GM19324 (cell line): Measurements from ENCODE around the gene ASPHD1.
"Not testable (repeated sequence)": the region's sequence is repeated elsewhere in the genome, so short reads cannot be mapped to it uniquely, and the experiment has no call there.

Experiments used
- ATAC-seq: cut with Tn5 transposase; IDR thresholded peaks from one replicate; pipeline ENCODE4 v1.9.1; 2021; ENCODE audit warnings: mild to moderate bottlenecking, moderate library complexity; ENCODE audit not compliant: unreplicated experiment, low FRiP score

The ASPHD1 gene

GRCh38 chr16:29876594-29877249, 23.6 kb upstream of the ASPHD1 start:
- no peak for ATAC-seq

DNA sequence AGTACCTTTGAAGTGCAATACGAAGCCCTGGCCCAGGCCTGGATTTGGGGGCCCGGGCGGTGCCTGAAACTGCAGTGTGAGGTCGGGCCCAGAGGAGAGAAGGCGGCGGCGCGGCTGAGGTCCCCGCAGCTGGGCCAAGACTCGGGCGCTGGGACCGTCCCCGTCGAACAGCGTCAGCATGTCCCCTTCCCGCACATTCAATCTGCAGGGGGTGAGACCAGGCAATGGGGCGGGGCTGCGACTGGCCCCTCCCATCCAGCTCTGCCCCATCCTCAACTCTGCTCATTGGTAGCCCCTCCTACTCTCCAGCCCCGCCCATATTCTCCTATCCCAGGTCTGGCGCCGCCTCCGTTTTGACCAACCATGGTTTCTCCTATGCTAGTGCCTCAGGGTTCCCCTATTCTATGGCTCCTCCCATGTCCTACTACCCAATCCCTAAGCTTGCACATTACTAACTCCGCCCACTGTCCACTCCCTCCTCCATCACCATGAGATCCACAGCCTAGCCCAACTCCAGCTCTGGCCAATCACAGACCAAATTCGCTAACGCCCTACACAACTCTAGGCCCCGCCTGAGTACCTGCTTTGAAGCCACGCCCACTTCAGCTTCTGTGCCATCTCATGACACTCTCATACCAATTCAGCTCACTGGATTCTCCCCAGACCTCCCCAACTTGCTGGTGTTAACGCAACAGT, 22.9 kb upstream of the ASPHD1 start:
- ATAC-seq: no peak

DNA sequence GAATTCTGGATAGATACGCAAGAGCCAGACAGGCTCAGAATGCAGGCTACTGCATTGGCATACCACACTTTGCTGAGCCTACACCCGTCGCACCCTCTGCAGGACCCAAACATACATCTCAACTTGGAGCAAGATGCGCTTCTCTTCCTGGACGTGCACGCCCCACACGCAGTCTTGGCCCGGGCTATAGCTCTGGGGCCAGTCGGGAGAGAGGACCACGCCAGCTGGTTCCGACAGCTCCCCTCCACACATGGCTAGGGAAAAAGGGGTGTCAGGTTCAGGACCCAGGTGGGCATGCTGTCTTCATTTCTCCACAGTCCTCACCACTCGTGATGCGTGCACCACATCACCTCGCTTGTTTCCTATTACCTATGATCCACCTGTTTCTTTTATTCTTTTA, 22.1 kb upstream of the ASPHD1 start:
- no peak for ATAC-seq

DNA sequence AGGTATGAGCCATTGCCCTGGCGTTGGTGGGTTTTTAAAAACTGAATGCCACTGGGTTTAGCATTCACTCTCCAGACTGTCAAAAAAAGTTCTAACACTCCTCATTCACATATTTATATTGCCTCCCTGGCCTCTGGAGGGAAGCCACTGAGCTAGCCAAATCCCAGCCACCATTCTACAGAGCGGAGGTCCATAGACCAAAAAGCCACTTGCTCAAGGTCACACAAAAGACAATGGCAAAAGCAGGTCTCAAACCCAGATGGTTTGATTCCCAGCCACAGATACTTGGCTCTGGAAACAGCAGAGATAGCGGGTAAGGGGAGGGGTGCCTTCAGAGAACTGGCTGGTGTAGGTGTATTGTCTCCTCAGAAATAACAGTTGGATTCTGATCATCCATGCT, 19.2 kb upstream of the ASPHD1 start:
- no peak for ATAC-seq

DNA sequence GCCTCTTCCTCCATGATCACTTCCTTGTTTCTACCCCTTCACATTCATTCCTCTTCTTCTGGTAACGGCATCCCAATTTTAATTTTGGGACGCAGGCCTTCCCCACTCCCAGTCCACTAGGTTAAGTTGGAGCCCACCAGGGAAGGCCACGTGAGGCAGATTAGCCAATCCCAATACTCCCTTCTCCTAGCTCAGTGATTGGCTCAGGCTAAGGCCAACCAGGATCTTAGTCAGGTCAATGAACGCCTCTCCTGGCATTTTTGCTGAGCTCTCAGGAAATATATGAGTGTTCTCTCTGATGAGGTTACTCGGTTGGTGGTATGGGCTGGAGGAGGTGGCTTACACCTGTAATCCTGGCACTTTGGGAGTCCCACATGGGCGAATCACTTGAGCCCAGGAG, 16.3 kb upstream of the ASPHD1 start:
- ATAC-seq: no peak

DNA sequence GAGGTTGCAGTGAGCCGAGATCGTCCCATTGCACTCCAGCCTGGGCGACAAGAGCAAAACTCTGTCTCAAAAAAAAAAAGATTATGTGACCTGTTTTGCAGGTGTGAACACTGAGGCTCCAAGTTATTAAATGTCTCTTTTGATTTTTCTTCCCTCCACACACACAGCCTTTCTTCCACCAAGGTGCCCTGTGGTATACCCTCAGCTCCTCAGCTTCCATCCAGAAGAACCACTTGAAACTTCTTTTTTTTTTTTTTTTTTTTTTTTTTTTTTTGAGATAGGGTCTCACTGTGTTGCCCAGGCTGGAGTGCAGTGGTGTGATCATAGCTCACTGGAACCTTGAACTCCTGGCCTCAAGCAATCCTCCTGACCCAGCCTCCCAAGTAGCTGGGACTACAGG, 10.9 kb upstream of the ASPHD1 start:
- not testable (repeated sequence) for ATAC-seq

GRCh38 chr16:29891525-29892457, 8.5 kb upstream of the ASPHD1 start:
- ATAC-seq: no peak

DNA sequence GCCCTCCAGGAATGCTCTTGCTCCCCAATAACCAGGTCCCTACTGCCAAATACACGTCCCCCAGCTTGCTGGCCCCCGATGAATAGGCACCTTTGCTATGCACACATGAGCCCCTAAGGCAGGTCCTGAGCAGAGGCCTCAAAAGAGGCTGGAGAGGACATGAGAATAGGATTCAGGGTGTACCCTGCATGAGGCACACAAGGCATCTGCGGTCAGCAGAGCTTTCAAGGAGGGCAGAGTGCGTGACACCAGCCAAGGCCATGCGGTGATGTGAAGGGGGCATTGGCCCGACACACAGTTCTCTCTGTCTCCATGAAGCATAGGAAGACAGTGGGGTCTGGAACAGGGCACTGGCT, 7.9 kb upstream of the ASPHD1 start:
- no peak for ATAC-seq

DNA sequence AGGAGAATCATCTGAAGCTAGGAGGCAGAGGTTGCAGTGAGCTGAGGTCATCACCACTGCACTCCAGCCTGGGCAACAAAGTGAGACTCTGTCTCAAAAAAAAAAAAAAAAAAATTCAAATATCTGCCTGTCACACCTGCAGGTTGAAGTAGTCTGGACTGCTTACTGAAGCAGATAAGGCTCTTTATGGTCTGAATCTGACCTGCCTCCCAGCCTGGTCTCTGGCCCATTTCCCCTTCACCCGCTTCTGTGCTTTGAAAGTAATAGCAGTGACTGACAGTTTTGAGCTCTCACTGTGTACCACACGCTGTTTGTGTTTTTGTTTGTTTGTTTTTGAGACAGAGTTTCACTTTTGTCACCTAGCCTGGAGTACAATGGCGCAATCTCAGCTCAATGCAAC, 6.7 kb upstream of the ASPHD1 start:
- ATAC-seq: no peak

DNA sequence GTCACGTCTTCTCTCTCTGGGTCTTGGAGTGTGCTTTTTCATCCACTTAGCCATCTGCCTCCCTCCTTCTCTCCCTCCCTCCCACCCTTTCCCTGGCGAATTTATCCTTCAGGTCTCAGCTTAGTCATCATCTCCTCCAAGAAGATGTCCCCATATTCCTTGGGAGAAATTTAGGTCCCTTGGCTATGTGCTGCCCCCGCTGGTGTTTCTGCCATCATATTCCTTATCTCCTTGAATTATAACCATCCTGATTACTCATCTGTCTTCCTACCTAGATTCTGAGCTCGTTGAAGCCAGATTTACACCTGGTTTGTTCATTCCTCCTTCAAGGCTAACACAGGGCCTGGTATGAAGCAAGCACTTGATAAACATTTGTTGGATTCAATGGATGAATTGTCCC, 5.9 kb upstream of the ASPHD1 start:
- no peak for ATAC-seq

DNA sequence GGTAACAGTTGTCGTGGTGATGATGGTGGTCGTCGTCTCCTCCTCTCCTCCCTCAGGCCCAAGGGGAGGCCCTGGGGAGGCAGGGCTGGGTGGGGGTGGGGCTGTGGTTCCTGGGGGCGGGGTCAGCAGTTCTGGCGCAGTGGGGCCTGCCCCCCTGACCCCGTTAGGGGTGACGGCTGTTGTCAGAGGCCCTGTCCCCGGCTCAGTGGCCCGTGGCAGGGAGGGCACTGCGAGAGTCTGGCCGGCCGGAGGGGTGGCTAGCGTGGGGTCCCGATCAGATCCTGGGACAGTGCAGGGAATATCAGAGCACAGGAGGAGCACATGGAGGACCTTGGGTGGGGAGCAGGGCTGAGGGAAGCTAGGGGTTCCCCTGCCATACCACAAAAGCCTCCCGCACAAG, 3.4 kb upstream of the ASPHD1 start:
- ATAC-seq: no peak

DNA sequence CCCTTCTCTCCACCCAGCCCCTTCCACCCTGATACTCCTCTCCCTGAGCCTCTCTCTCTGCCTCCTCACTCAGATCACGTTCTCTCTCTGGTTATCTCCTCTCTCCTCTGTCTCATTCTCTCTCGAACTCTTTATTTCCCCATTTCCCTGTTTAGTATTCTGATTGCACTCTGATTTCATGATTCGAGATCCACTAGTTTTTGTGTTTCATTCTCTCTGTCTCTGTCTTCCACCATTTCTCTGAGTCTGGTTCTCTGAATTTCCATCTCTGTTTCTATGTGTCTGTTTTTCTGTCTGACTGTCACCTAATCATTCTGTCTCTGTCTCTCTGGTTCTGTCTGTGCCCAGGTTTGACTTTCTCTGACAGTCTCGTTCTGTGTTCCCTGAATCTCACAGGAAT, 3.0 kb upstream of the ASPHD1 start:
- no peak for ATAC-seq

- no peak for ATAC-seq
Observed at GRCh38 chr16:29898135-29898803, 2.0 kb upstream of the ASPHD1 start.

DNA sequence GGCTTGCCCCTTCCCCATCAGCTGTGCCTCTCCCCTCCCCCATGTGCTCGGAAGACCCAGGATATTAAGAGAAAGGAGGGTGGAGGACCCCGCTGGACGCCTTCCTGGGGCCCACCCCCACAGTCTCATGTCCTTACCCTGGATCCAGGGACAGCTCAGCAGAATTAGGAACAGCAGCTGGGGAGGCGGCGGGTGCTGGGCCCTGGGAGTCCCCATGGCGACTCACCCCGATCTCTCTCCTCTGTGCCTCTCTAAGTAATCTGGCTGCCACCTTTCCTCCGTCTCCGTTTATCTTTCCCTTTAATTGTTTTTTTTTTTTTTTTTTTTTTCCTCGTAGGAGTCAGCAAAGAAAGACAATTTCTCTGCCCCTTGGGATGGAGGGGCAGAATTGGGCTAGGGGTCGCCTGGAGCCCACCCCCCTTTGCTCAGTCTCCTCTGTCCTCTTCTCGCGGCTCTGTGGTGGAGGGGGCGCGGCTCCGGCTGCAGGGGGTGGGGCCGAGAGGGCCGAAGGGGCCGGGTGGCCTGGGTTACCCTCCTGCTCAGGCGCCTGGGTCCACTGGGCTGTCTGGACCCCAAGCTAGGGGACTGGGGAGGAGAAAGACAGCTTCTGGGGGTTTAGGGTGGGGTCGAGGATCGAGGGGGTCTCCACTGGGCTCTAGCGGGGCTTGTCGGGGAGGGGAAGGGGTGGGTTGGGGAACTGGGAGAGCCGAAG, 1.3 kb upstream of the ASPHD1 start:
- no peak for ATAC-seq

- no peak for ATAC-seq
Observed at GRCh38 chr16:29899516-29900101, 679 bp upstream of the ASPHD1 start, which contains the start of gene SEZ6L2. Gene SEZ6L2, minus strand, starts transcription at chr16:29899550. Its CDS starts 531 bp downstream, at chr16:29899019.

- ATAC-seq: no peak
Observed at GRCh38 chr16:29900888-29901606, 759 bp downstream of the ASPHD1 start.

DNA sequence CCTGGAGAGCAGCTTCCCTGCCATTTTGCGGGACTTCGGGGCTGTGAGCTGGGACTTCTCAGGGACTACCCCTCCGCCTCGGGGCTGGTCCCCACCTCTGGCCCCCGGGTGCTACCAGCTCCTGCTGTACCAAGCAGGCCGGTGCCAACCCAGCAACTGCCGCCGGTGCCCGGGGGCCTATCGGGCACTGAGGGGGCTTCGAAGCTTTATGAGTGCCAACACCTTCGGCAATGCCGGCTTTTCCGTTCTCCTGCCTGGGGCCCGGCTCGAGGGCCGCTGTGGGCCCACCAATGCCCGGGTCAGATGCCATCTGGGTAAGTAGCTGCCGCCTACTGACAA, 1.3 kb downstream of the ASPHD1 start:
- no peak for ATAC-seq

DNA sequence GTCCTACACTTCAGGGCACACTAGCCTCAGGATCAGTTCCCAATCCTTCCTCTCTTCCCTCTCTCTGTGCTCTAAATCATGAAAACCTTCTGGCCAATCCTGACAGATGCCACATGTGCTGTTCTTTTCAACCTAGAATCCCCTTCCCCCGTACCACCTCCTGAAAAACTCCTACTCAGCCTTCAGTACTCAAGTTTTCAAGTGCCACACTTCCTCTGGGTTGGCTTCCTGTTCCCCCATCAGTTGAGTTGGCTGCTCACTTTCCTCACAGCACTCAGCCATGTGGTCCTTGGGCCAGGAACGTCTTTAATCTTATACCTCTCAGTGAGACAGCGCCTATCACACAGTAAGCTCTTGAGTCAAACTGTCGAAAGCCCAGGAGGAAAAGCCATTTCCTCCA, 3.3 kb downstream of the ASPHD1 start:
- ATAC-seq: no peak

DNA sequence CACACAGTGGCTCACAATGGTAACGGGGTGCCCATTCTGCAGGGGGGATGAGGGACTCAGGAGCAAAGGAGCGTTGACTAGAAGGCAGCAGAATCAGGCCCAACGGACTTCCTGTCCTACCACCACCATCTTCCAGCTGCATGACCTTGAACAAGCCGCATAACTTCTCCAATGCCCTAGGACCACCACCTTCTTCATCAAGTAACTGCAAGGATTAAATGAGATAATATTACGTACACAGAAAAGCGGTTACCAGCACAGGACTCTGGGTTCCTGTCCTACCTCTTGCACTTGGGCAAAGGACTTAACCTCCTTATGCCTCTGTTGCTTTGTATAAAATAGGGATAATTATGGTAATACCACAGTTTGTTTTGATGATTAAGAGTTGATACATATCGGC, 4.7 kb downstream of the ASPHD1 start:
- ATAC-seq: no peak
